ENCODE data around the gene TSNAX. TPM values are rescaled to one million over a fixed set of nuclear protein-coding genes. Genes with fewer than 3 reads are reported as not detected.

The TSNAX gene
- total RNA-seq, 1 donor from 2014 or later = 35.6 TPM

- no peak for DNase-seq (ENCODE audit: low spot score, unreplicated experiment)
- no peak for TF ChIP-seq CTCF (IDR thresholded peaks at IDR 0.05; ENCODE audit: unreplicated experiment)
- no peak overlapping the region for H3K4me3 Mint-ChIP-seq (ENCODE audit: low read depth)
- no peak overlapping the region for H3K27ac Mint-ChIP-seq
- peaks cover 3% of the 10 kb centered on the region for H3K9me3 Mint-ChIP-seq (ENCODE audit: low read depth)
- H3K27me3 Mint-ChIP-seq = no peaks in the 10 kb centered on the region
- H3K4me1 Mint-ChIP-seq (ENCODE audit: low read depth) = peaks cover 5% of the 10 kb centered on the region
- no peaks in the 10 kb centered on the region for H3K36me3 Mint-ChIP-seq (ENCODE audit: insufficient read depth)
These were observed 19.5 kb upstream of the TSNAX start for GRCh38 chr1:231508941-231509340.

GRCh38 chr1:231512147-231512698 lies 16.2 kb upstream of the TSNAX start:
- TF ChIP-seq CTCF (IDR thresholded peaks at IDR 0.05; ENCODE audit: unreplicated experiment) = no peak
- H3K9me3 Mint-ChIP-seq (ENCODE audit: low read depth) = peaks cover 3% of the 10 kb centered on the region

GRCh38 chr1:231515748-231516147 lies 12.7 kb upstream of the TSNAX start:
- Mint-ChIP-seq H3K27me3 (no peaks in the 10 kb centered on the region), H3K4me1 (ENCODE audit: low read depth) (no peaks in the 10 kb centered on the region), H3K36me3 (ENCODE audit: insufficient read depth) (no peaks in the 10 kb centered on the region), H3K9me3 (ENCODE audit: low read depth) (no peaks in the 10 kb centered on the region), H3K4me3 (ENCODE audit: low read depth) (no peak overlapping the region), H3K27ac (no peak overlapping the region)
- TF ChIP-seq CTCF (IDR thresholded peaks at IDR 0.05; ENCODE audit: unreplicated experiment) = no peak
- no peak for DNase-seq (ENCODE audit: low spot score, unreplicated experiment)

More at GRCh38 chr1:231512147-231512698, 16.2 kb upstream of the TSNAX start:
- H3K36me3 Mint-ChIP-seq (ENCODE audit: insufficient read depth) = no peaks in the 10 kb centered on the region
- no peaks in the 10 kb centered on the region for H3K27me3 Mint-ChIP-seq
- no peak overlapping the region for H3K27ac Mint-ChIP-seq
- no peak overlapping the region for H3K4me3 Mint-ChIP-seq (ENCODE audit: low read depth)
- DNase-seq (ENCODE audit: low spot score, unreplicated experiment) = no peak
- peaks cover 5% of the 10 kb centered on the region for H3K4me1 Mint-ChIP-seq (ENCODE audit: low read depth)

GRCh38 chr1:231517076-231517475 lies 11.4 kb upstream of the TSNAX start:
- Mint-ChIP-seq H3K4me1 (ENCODE audit: low read depth) (peaks cover 2% of the 10 kb centered on the region), H3K9me3 (ENCODE audit: low read depth) (no peaks in the 10 kb centered on the region), H3K36me3 (ENCODE audit: insufficient read depth) (no peaks in the 10 kb centered on the region), H3K4me3 (ENCODE audit: low read depth) (no peak overlapping the region), H3K27me3 (no peaks in the 10 kb centered on the region), H3K27ac (no peak overlapping the region)
- no peak for DNase-seq (ENCODE audit: low spot score, unreplicated experiment)
- no peak for TF ChIP-seq CTCF (IDR thresholded peaks at IDR 0.05; ENCODE audit: unreplicated experiment)

GRCh38 chr1:231518485-231519034 lies 9.9 kb upstream of the TSNAX start:
- Mint-ChIP-seq H3K4me3 (ENCODE audit: low read depth) (no peak overlapping the region), H3K27me3 (no peaks in the 10 kb centered on the region), H3K27ac (no peak overlapping the region), H3K9me3 (ENCODE audit: low read depth) (no peaks in the 10 kb centered on the region), H3K4me1 (ENCODE audit: low read depth) (peaks cover 2% of the 10 kb centered on the region), H3K36me3 (ENCODE audit: insufficient read depth) (no peaks in the 10 kb centered on the region)
- TF ChIP-seq CTCF (IDR thresholded peaks at IDR 0.05; ENCODE audit: unreplicated experiment) = no peak
- no peak for DNase-seq (ENCODE audit: low spot score, unreplicated experiment)
